Suppressor macrophage treated with lipopolysaccharide for 1 hour (primary cell): ENCODE results near the gene ULK1.
"Not testable (repeated sequence)": the region's sequence is repeated elsewhere in the genome, so short reads cannot be mapped to it uniquely, and the experiment has no call there.

Experiments used
- DNase-seq, 3 donors: peaks; one replicate each; pipeline ENCODE4 v3.0.0-alpha.2; 2020 to 2022

Gene ULK1

GRCh38 chr12:131947482-131948027 lies 53.1 kb downstream of the ULK1 start:
- no peak for DNase-seq

- no peak for DNase-seq
Observed at GRCh38 chr12:131948166-131948712, 53.8 kb downstream of the ULK1 start.

GRCh38 chr12:131948713-131949430 lies 54.5 kb downstream of the ULK1 start:
- not testable (repeated sequence) for DNase-seq

GRCh38 chr12:131949431-131950181 lies 55.2 kb downstream of the ULK1 start, which contains the start of gene EP400:
Gene EP400 (plus strand): TSS chr12:131949942. CDS start chr12:131960620, 10,678 bp downstream.
- DNase-seq, result peak; percentile 98 to 100 (median 100)

GRCh38 chr12:131950182-131950913 lies 55.9 kb downstream of the ULK1 start:
- peak; percentile 25 to 60 (median 38) for DNase-seq

GRCh38 chr12:131953810-131954209 lies 59.4 kb downstream of the ULK1 start:
- not testable (repeated sequence) for DNase-seq

GRCh38 chr12:131954460-131954859 lies 60.0 kb downstream of the ULK1 start:
- DNase-seq, result not testable (repeated sequence)

- DNase-seq, result no peak
Observed at GRCh38 chr12:131959116-131959515, 64.7 kb downstream of the ULK1 start.

- DNase-seq, result no peak
Observed at GRCh38 chr12:131959641-131960589, 65.5 kb downstream of the ULK1 start.

- DNase-seq, result not testable (repeated sequence)
Observed at GRCh38 chr12:131960590-131961325, 66.3 kb downstream of the ULK1 start.

GRCh38 chr12:131961328-131961727 lies 66.9 kb downstream of the ULK1 start:
- not testable (repeated sequence) for DNase-seq

GRCh38 chr12:131962069-131962468 lies 67.6 kb downstream of the ULK1 start:
- no peak for DNase-seq

- DNase-seq, result no peak
Observed at GRCh38 chr12:131963381-131963780, 69.0 kb downstream of the ULK1 start.

- peak in 2 of 3 donors; percentile 22 to 25 for DNase-seq
Observed at GRCh38 chr12:131965073-131965472, 70.7 kb downstream of the ULK1 start.

- peak in 2 of 3 donors; percentile 29 to 30 for DNase-seq
Observed at GRCh38 chr12:131971226-131971625, 76.8 kb downstream of the ULK1 start.
